Adrenal gland (tissue), 12 donors: ENCODE measurements around the gene SH2D2A. TPM values are rescaled to one million over a fixed set of nuclear protein-coding genes. Genes with fewer than 3 reads are reported as not detected.
A peak's percentile ranks its signal among the peaks of the same experiment; 100 is the strongest.

Experiments
- DNase-seq, 7 donors: peaks; one replicate each; pipeline ENCODE4 v3.0.0-alpha.2; 2019 to 2020
- H3K27ac ChIP-seq, 5 donors: fragments of 200-600 bp; sonication (generic) in 4 of 5; 1 replicate in 3 of 5; 2 replicates in 2 of 5; pipeline versions ENCODE4 v1.5.1 to v1.8.0; 2016 to 2020; ENCODE audit warnings: mild to moderate bottlenecking in 1 of 5
- H3K27me3 ChIP-seq: fragments of 200-600 bp; 2 replicates; pipeline ENCODE4 v1.8.0; 2021
- H3K36me3 ChIP-seq, 2 donors: fragments of 200-600 bp; replicated peaks in 1 of 2; 1 replicate in 1 of 2; 2 replicates in 1 of 2; pipeline versions ENCODE4 v1.5.1 to v1.8.0; 2018 to 2022
- H3K4me1 ChIP-seq, 2 donors: fragments of 200-600 bp; replicated peaks in 1 of 2; 1 replicate in 1 of 2; 2 replicates in 1 of 2; pipeline versions ENCODE4 v1.5.1 to v1.8.0; 2018 to 2021
- H3K4me3 ChIP-seq, 4 donors: fragments of 200-600 bp; sonication (generic) in 3 of 4; one replicate each; pipeline ENCODE4 v1.5.1; 2016 to 2018
- H3K9me3 ChIP-seq, 3 donors: fragments of 200-600 bp; sonication (generic) in 1 of 3; replicated peaks in 1 of 3; 1 replicate in 2 of 3; 2 replicates in 1 of 3; pipeline versions ENCODE4 v1.5.1 to v1.8.0; 2016 to 2021
- POLR2A ChIP-seq, 2 donors: fragments of 450-650 bp; IDR thresholded peaks; one replicate each; pipeline ENCODE4 v1.6.1; 2017; ENCODE audit warnings: antibody characterized with exemption in 2 of 2, mild to moderate bottlenecking in 2 of 2, moderate library complexity in 1 of 2
- WGBS, 4 donors: extraction: QIAGEN DNeasy Blood & Tissue Kit in 2 of 4; methylation state at CpG; one replicate each; pipeline versions ENCODE4 v1.1.5 to v1.1.7; 2013 to 2017; 5-methylcytosine and 5-hydroxymethylcytosine counted together
- intact Hi-C, 2 donors: fragments of 100-400 bp; cut with DNase I; formaldehyde crosslinking; loops; one replicate each; pipeline versions ENCODE4 v1.14.1 to v1.15.0; 2022 to 2023
- polyA plus RNA-seq, 3 donors: library from polyadenylated mRNA; stranded (reverse); fragments of 200-250 nt in 2 of 3; fragments of 350-450 nt in 1 of 3; fragmentation: Illumina TruSeq in 1 of 3; extraction: RNeasy Lipid Tissue Mini Kit (QIAGEN cat#74804) in 1 of 3; gene quantifications; one replicate each; pipeline ENCODE4 v1.2.3, GENCODE V29; 2013 to 2014
- total RNA-seq, 9 donors: library from RNA; depleted of rRNA in 4 of 9; stranded (reverse); fragments of >200 nt in 4 of 9; fragments of 120-200 nt in 1 of 9; fragmentation: NEBNext Ultra II Directional in 1 of 9; extraction: Animal tissue kit (Norgen Biotek cat#: 25700) in 1 of 9; gene quantifications; one replicate each; pipeline versions ENCODE4 v1.1.0 to v1.2.4, GENCODE V29; 2013 to 2023
- TF ChIP-seq, protein P1 (sequence below), 6 experiments: fragments of 450-650 bp in 4 of 6; fragments of 200-600 bp in 2 of 6; sonication (generic) in 1 of 6; IDR thresholded peaks; 1 replicate in 5 of 6; 2 replicates in 1 of 6; pipeline versions ENCODE4 v1.5.1 to v1.8.0; 2016 to 2021; ENCODE audit warnings: antibody characterized with exemption in 6 of 6, mild to moderate bottlenecking in 2 of 6, moderate library complexity in 1 of 6
- donor health status: healthy with polysubstance abuse.
- donor health status: Bipolar disorder and iron deficiency.
- donor health status: DM: yes; HTN: yes; CAD: no.
- donor health status: DM: no; HTN: no; CAD: no.
- donor health status: DM: no; HTN: no; CAD: no.
- donor health status: DM: yes; HTN: yes; CAD: no.

The SH2D2A gene
- total and polyA plus RNA-seq, 12 donors: 0.11 to 4.8 (median 2.1) TPM; not detected in 1

- 75 to 79% (median 77%) methylated on average over 5 of the region's 5 CpGs for WGBS, 4 donors
- H3K36me3 ChIP-seq: no peaks in the 10 kb centered on the region
- no peaks in the 10 kb centered on the region for H3K9me3 ChIP-seq
- peak in 1 of 7 donors; percentile 45 for DNase-seq
- no peak overlapping the region for H3K4me3 ChIP-seq
- TF ChIP-seq POLR2A (IDR thresholded peaks at IDR 0.05): no peak
- TF ChIP-seq, protein P1, sequence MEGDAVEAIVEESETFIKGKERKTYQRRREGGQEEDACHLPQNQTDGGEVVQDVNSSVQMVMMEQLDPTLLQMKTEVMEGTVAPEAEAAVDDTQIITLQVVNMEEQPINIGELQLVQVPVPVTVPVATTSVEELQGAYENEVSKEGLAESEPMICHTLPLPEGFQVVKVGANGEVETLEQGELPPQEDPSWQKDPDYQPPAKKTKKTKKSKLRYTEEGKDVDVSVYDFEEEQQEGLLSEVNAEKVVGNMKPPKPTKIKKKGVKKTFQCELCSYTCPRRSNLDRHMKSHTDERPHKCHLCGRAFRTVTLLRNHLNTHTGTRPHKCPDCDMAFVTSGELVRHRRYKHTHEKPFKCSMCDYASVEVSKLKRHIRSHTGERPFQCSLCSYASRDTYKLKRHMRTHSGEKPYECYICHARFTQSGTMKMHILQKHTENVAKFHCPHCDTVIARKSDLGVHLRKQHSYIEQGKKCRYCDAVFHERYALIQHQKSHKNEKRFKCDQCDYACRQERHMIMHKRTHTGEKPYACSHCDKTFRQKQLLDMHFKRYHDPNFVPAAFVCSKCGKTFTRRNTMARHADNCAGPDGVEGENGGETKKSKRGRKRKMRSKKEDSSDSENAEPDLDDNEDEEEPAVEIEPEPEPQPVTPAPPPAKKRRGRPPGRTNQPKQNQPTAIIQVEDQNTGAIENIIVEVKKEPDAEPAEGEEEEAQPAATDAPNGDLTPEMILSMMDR (IDR thresholded peaks at IDR 0.05): no peak
- H3K27me3 ChIP-seq: no peaks in the 10 kb centered on the region
- intact Hi-C loops: no loop called here
- peaks cover 11 to 58% of the 10 kb centered on the region in 2 donors for H3K4me1 ChIP-seq
- peak overlapping the region in 1 of 5 donors; percentile 47 for H3K27ac ChIP-seq
Observed at GRCh38 chr1:156775799-156776198, 40.8 kb downstream of the SH2D2A start.

- peak overlapping the region in 3 of 5 donors; percentile 1 to 49 (median 46) for H3K27ac ChIP-seq
- no peaks in the 10 kb centered on the region for H3K27me3 ChIP-seq
- no peaks in the 10 kb centered on the region for H3K9me3 ChIP-seq
- intact Hi-C loops: no loop called here
- no peak for DNase-seq
- no peaks in the 10 kb centered on the region for H3K36me3 ChIP-seq
- TF ChIP-seq, protein P1 (IDR thresholded peaks at IDR 0.05): peak in 2 of 6 experiments; percentile 11 to 12
- TF ChIP-seq POLR2A (IDR thresholded peaks at IDR 0.05): no peak
- H3K4me1 ChIP-seq: peaks cover 15 to 78% of the 10 kb centered on the region in 2 donors
- H3K4me3 ChIP-seq: no peak overlapping the region
- WGBS, 4 donors: 89 to 96% (median 90%) methylated on average over 3 of the region's 3 CpGs
Observed at GRCh38 chr1:156773607-156774006, 43.0 kb downstream of the SH2D2A start.

DNA sequence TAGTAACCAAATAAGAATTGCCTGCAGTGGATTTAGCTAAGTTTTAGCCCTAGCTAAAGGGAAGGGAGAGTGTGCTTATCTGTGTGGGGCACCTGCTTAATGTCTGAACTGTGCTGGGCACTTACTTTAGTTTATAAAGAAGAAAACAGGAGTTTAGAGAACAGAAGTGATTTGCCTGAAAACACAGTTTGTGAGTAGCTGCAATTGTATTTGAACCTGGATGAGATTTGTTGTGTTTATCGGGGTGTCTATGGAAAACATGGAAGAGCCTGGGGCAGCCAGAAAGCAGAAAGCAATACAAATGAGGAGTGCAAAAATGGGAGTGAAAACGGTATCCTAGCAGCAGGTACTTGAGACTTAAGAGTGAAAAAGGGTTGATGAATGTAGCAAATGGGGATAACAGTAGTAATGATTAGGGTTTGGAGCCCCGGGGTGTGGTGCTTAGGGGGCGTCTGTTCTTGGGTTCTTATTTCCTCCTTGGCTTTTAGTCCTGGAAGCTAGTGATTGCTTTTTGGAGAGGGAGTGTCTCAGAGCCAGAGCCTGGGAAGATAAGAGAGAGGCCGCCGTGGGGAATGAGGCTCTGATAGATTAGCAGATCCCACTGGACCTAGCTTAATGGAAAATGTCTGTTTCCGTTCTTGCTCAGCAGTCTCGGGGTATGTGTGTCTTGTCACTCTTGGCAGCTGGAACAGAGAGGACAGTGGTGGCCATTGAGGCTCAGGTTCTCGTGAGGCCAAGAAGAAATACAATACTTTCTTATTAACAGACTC is 43.7 kb downstream of the SH2D2A start:
- Histone ChIP-seq H3K36me3 (no peaks in the 10 kb centered on the region), H3K4me1 (peaks cover 19 to 78% of the 10 kb centered on the region in 2 donors), H3K4me3 (no peak overlapping the region), H3K27me3 (no peaks in the 10 kb centered on the region), H3K9me3 (no peaks in the 10 kb centered on the region), H3K27ac (peak overlapping the region in 3 of 5 donors; percentile 1 to 49 (median 46))
- peak in 4 of 7 donors; percentile 37 to 73 (median 39) for DNase-seq
- TF ChIP-seq, protein P1 (IDR thresholded peaks at IDR 0.05): no peak
- no peak for TF ChIP-seq POLR2A (IDR thresholded peaks at IDR 0.05)
- intact Hi-C loops: no loop called here
- 43 to 52% (median 48%) methylated on average over 9 of the region's 9 CpGs for WGBS, 4 donors

GRCh38 chr1:156772222-156772621 is 44.4 kb downstream of the SH2D2A start:
- Histone ChIP-seq H3K4me1 (peaks cover 19 to 71% of the 10 kb centered on the region in 2 donors), H3K4me3 (no peak overlapping the region), H3K36me3 (no peaks in the 10 kb centered on the region), H3K27me3 (no peaks in the 10 kb centered on the region), H3K9me3 (no peaks in the 10 kb centered on the region), H3K27ac (peak overlapping the region in 1 of 5 donors; percentile 46)
- intact Hi-C loops: no loop called here
- no peak for DNase-seq
- 71 to 83% (median 77%) methylated on average over 3 of the region's 3 CpGs for WGBS, 4 donors
- TF ChIP-seq, protein P1 (IDR thresholded peaks at IDR 0.05): peak in 1 of 6 experiments; percentile 14
- TF ChIP-seq POLR2A (IDR thresholded peaks at IDR 0.05): no peak
